Stimulated activated CD4-positive, alpha-beta T cell treated with anti-CD3 and anti-CD28 coated beads, Interleukin-12 subunit alpha, Interleukin-12 subunit beta, amount 100 ng/mL, for 24 hours (primary cell): ENCODE data around the gene ERBB4.

ENCODE experiments used
- DNase-seq, 2 experiments: peaks; one replicate each; pipeline ENCODE4 v3.0.0-alpha.2; 2020; ENCODE audit warnings: low read depth in 2 of 2

The ERBB4 gene

DNA sequence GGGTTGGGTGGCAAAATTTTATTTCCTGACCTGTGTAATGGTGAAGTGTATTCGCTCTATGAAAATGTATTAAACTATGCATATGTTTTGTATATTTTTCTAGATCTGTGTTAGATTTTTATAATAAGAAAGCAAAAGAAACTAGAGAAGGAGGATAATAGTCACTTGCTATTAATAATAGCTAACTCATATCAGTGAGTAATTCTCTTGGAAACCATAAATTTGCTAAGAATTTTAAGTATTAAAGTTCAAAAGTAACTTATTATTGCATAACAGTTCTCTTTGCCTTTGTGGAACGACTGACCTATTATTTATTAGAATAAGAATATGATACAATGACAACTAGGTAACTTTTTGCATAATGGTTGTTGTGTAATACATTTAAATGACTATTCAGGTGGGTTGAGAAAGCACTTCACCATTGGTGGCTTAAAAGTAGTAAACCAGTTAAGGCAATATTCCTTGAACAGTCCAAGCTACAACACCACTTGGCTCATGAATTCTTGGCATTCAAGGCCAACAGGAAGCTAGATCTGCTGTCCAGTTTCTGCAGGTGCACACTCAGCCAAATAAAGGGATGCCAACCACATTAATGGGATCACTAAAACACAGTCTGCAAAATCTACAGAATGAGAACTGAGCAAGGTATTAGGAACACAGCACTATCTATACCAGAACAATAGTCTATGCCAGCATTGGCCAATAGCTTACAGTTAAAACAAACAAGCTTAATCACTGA is 1060.9 kb downstream of the ERBB4 start:
- no peak for DNase-seq

DNA sequence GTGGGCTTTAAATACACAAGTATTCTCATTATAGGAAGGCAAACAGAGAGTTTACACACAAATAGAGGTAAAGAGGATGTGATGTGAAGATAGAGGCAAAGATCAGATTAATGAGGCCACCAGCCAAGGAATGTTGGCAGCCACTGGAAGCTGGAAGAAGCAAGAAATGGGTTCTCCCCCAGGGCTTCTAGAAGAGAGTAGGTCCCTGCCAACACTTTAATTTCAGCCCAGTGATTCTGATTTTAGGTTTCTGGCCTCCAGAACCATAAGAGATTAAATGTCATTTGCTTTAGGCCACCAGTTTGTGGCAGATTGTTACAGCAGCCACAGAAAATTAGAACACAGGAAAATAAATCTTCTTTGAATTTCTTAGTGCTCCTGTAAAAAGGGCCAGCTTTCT is 1065.5 kb downstream of the ERBB4 start:
- no peak for DNase-seq

DNA sequence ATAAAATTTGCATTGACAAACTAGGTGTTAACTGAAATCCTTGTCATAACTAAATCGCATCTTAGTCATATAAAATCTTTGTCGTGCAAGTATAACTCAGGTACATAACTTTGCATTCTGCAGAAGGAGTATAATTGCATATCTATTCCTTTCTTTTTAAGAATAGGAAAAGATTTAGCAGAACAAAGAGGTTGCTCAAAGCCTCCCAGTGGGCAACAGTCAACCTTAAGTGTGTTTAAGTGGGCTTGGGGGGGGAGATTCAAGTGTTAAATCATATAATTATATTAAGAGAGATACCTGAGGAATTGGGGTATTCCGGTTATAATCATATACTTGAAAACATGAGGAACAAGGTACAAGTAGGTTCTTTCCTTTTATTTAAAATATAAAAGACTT is 1068.9 kb downstream of the ERBB4 start:
- DNase-seq: no peak

GRCh38 chr2:211468877-211469663 is 1069.5 kb downstream of the ERBB4 start:
- no peak for DNase-seq

DNA sequence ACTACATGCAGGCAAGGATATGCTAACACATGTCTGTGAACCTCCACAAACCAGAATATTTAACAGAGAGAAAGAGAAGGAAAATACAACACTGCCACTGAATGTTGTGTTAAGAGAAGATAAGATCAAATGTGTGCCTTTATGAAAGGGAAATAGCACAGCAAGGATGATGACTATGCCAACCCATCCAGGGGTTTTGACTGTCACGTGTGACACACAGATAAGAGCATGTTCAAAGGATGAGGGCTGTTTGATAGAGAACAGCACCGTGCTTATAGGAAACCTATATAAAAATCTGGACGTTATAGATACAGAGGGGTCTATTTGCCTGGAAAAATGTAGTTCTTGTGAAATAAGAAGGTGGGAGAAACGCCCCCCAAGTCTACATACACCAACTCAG is 1070.4 kb downstream of the ERBB4 start:
- no peak for DNase-seq

- no peak for DNase-seq
Observed at GRCh38 chr2:211463397-211463796, 1075.2 kb downstream of the ERBB4 start.

DNA sequence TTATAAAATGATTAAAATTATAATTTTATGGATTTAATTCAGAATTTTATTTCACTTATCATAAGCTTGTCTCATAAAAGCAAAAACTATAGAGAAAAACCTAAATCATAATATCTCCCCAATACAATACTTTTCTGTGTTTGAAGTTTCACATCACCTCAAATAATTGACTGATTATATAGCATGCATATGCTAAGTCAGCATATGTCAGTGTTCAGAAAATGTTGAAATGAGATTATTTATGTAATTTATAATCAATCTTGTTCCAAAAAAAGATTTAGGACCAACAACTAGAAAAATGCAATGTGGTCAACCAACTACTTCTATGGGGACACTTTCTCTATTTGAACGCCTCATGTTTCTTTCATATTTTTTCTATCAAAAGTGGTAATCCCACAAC is 1079.6 kb downstream of the ERBB4 start:
- no peak for DNase-seq

DNA sequence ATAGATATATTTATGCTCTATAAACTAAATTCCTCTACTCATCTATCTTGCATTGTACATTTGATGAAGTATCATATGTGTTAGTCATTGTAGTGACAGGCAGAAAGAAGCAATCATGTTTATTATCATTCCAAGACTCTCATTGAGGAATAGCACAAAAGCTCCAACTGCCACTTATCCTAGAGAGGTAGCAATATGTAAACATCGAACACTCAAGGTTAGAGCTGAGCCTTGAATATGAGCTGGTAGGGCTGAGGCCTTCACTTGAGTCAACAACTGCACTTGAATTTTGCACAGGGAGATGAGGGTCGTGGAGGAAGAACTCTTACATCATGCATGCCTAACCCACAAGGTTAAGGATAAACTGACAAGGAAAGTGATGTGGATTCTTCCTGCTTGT is 1081.3 kb downstream of the ERBB4 start:
- no peak for DNase-seq

GRCh38 chr2:211455216-211455841 is 1083.3 kb downstream of the ERBB4 start:
- DNase-seq: no peak

- DNase-seq: no peak
Observed at GRCh38 chr2:211454679-211455078, 1083.9 kb downstream of the ERBB4 start.

GRCh38 chr2:211453311-211453887 is 1085.2 kb downstream of the ERBB4 start:
- DNase-seq: no peak

DNA sequence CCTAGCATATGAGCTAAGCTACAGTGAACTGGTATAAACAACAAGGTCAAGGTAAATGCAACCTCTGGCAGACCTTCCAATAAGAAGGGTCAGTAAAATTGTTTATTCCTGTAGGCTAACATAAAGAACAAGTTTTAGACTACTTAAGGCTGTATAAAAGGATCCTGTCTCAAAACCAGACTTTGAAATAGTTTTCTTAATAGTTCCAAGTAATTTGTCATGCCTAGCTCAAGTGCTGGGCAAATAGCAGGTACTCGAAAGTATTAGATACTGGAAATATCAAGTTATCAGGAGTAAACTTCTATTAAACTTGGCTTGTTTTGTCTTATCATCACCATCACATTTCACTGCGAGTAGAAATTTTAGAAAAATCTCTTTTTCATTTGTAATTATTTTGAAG is 1087.0 kb downstream of the ERBB4 start:
- no peak for DNase-seq

GRCh38 chr2:211449819-211450218 is 1088.8 kb downstream of the ERBB4 start:
- no peak for DNase-seq

DNA sequence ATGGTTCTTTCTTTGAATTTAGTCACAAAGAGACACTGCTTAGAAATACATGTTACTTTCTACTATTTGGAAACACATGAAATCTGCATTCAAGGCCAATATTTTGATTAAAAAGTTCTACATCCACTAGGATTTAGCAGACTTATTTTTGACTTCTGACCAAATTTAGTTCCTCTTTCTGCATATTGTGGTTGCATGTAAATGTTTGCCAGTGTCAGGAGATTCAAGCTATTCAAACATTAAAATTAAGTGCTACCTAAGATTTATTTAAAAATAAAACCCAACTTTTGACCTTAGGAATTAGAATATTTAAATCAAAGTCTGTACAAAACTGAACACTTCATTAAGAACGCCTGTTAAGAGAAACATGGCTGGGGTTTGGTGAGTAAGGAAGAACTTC is 1091.1 kb downstream of the ERBB4 start:
- DNase-seq: no peak

GRCh38 chr2:211440107-211440506 is 1098.5 kb downstream of the ERBB4 start:
- no peak for DNase-seq

DNA sequence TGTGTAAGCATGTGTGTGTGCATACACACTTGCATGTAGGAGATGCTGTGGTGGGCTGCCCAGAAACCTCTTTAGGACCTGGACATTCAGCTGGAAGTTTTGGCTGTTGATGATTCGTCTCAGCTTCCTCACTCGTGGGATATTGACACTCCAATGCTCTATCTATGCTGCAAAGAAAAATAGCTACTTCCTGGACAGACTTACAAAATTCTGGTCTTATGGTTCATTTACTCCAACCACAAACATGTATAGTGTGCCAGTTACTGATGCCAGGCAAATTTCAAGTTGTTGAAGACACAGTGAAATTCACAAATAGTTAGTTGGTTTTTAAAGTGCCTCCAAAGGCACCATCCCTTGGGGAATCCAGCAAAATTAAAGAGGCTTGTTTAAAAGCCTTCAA is 1099.6 kb downstream of the ERBB4 start:
- DNase-seq: no peak

GRCh38 chr2:211437396-211437795 is 1101.2 kb downstream of the ERBB4 start:
- DNase-seq: no peak

DNA sequence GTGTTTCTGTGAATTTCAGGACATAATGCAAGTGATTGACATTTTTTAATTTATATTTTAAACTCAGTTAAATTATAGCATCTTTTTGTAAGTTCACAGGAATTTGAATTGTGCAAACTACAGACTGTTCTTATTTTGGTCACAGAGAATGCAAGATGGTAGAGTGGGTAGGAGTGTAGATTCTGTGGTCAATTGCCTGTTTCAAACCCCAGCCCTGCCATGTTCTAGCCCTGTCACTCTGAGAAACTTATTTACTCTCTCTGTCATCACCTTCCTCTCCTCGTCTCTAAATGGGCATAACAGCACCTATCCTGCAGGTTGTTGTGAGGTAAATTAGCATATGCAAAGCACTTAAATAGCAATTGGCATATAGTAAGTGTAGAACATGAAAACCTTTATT is 1102.4 kb downstream of the ERBB4 start:
- no peak for DNase-seq

DNA sequence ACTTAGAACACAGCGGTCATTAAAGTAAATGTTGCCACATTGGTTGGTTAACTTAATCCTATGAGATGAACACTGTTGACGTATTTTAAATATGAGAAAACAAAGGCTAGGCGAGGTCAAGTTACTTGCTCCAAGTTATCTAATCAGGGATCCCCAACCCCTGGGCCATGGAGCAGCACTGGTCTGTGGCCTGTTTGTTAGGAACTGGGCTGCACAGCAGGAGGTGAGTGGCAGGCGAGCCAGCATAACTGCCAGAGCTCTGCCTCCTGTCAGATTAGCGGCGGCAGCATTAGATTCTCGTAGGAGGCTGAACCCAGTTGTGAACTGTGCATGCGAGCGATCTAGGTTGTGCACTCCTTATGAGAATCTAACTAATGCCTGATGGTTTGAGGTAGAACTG is 1103.3 kb downstream of the ERBB4 start:
- no peak for DNase-seq

- DNase-seq: no peak
Observed at GRCh38 chr2:211434773-211435172, 1103.8 kb downstream of the ERBB4 start.

DNA sequence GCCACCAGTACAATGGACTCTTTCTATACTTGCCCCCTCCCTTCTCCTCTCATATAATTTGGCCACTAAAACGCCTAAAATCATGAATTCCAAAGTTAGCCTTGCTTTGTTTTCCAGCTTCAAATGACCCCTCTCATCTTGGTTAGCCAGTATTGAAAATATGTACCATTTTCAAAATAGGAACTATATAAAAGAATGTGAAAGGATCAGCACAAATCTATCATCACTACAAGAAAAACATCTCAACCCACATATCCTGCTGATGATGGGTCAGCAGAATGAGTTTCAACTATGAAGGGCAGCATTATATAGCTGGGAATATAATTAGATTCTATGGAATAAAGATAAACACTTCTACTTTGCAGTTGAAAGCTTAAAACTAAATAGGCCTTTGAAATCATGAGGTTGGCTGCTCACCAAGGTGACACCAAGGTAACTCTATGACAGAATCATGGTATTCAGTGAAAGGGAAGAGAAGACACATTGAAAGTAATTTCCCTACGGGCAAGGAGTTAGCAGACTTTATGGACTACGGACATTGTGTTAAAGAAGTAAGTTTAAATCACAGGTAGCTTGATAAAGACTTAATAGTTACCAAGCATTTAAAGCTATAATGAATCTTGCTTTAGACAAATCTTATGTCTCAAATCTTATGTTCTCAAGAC is 1109.2 kb downstream of the ERBB4 start:
- no peak for DNase-seq

DNA sequence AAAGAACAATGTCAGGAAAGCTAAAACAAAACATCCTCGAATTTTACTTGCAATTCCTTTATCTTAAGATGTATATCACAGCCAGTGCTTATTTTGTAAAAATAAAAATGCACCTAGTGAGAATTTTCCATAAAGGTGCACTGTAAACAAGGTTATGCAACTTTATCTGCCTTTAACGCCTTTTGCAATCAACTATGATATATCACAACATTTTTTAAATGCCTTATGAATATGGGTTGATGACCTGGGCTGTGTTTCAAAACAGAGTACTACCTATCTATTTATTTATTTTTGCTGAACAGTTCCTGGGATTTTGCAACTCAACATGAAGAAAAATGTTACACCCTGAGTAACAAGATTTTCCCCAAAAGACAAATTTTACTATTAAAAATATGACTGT is 1112.4 kb downstream of the ERBB4 start:
- DNase-seq: no peak
